Natural killer cell (primary cell): ENCODE results near the gene TPH2. TPM values are rescaled to one million over a fixed set of nuclear protein-coding genes. Genes with fewer than 3 reads are reported as not detected.

Experiments used
- ATAC-seq, 3 donors: fragments of 150-1000 bp in 2 of 3; fragments of 200-7000 bp in 1 of 3; cut with Tn5 transposase; 1 replicate in 1 of 3; 2 replicates in 2 of 3; pipeline ENCODE4 v1.10.0; 2021; ENCODE audit warnings: mild to moderate bottlenecking in 2 of 3, moderate library complexity in 2 of 3
- DNase-seq, 2 donors: peaks; one replicate each; pipeline versions ENCODE4 v3.0.0 to v3.0.0-alpha.2; 2013 to 2021; ENCODE audit warnings: mixed read lengths in 1 of 2
- H3K27ac ChIP-seq: one replicate; pipeline ENCODE4 v1.5.1; 2013; ENCODE audit warnings: mild to moderate bottlenecking, low read length
- H3K27me3 ChIP-seq: one replicate; pipeline ENCODE4 v1.6.1; 2013; ENCODE audit warnings: low read length; ENCODE audit not compliant: control insufficient read depth, insufficient read depth
- H3K36me3 ChIP-seq: one replicate; pipeline ENCODE4 v1.6.1; 2013; ENCODE audit warnings: low read length; ENCODE audit not compliant: control insufficient read depth, insufficient read depth
- H3K4me1 ChIP-seq: one replicate; pipeline ENCODE4 v1.6.1; 2013; ENCODE audit warnings: low read length; ENCODE audit not compliant: control insufficient read depth, insufficient read depth
- H3K4me3 ChIP-seq: one replicate; pipeline ENCODE4 v1.5.1; 2013; ENCODE audit warnings: low read length
- H3K9me3 ChIP-seq: one replicate; pipeline ENCODE4 v1.6.1; 2013; ENCODE audit warnings: low read length; ENCODE audit not compliant: control insufficient read depth, insufficient read depth
- H3K27ac Mint-ChIP-seq, 2 donors: one replicate each; pipeline ENCODE4 v1.8.0; 2022; ENCODE audit warnings: mild to moderate bottlenecking in 2 of 2, mixed read lengths in 2 of 2, moderate library complexity in 1 of 2
- H3K27me3 Mint-ChIP-seq, 2 donors: one replicate each; pipeline ENCODE4 v1.8.0; 2022; ENCODE audit warnings: low read depth in 2 of 2, mixed read lengths in 2 of 2
- H3K36me3 Mint-ChIP-seq: one replicate; pipeline ENCODE4 v1.8.0; 2022; ENCODE audit warnings: mixed read lengths
- H3K4me1 Mint-ChIP-seq, 2 donors: one replicate each; pipeline ENCODE4 v1.8.0; 2022; ENCODE audit warnings: mixed read lengths in 2 of 2
- H3K4me3 Mint-ChIP-seq: one replicate; pipeline ENCODE4 v1.8.0; 2022; ENCODE audit warnings: mild to moderate bottlenecking, moderate library complexity, mixed read lengths
- H3K9me3 Mint-ChIP-seq, 2 donors: one replicate each; pipeline ENCODE4 v1.8.0; 2022; ENCODE audit warnings: mixed read lengths in 2 of 2
- WGBS: methylation state at CpG from one replicate; pipeline ENCODE4 v1.1.7; 2013; ENCODE audit warnings: missing lambda C conversion rate; ENCODE audit not compliant: insufficient coverage; 5-methylcytosine and 5-hydroxymethylcytosine counted together
- intact Hi-C: fragments of 100-400 bp; cut with micrococcal nuclease; formaldehyde crosslinking; loops from one replicate; pipeline ENCODE4 v1.14.2; 2022
- total RNA-seq, 4 donors: library from RNA; stranded (reverse); fragments of 120-200 nt in 1 of 4; gene quantifications; one replicate each; pipeline versions ENCODE4 v1.2.3 to v1.2.4, GENCODE V29; 2013 to 2022
- TF ChIP-seq, protein P1 (sequence below): fragments of 200-600 bp; IDR thresholded peaks from one replicate; pipeline ENCODE4 v1.8.0; 2022; ENCODE audit warnings: antibody characterized with exemption

The TPH2 gene
- total RNA-seq, 3 donors from 2014 or later (not counting 1 experiment from before 2014, with no cell fraction given), result not detected

DNA sequence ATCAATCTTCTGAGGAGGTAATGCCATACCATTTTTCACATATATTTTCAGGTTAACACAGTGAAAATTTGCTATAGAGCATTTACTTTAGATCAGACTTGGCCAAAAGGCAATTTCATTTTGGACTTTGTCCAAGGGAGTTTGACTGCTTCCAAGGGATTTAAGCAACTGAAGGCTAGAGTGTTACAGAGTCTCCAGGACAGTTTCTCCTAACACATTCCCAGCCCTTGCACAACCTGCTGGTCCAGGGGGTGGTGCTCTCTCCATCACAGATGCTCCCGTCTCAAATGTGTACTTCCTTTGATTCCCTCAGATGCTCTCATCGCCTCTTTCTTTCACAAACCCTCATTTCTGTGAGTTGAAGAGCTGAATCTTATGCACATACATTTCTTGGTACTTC is 143.1 kb downstream of the TPH2 start:
- Histone ChIP-seq H3K4me3 (no peak overlapping the region), H3K27ac (no peak overlapping the region), H3K9me3 (no peaks in the 10 kb centered on the region), H3K27me3 (no peaks in the 10 kb centered on the region), H3K36me3 (no peaks in the 10 kb centered on the region), H3K4me1 (no peaks in the 10 kb centered on the region)
- Mint-ChIP-seq H3K4me1 (no peaks in the 10 kb centered on the region), H3K9me3 (peaks cover 6 to 8% of the 10 kb centered on the region in 2 donors), H3K27me3 (no peaks in the 10 kb centered on the region), H3K36me3 (no peaks in the 10 kb centered on the region), H3K27ac (no peak overlapping the region), H3K4me3 (no peak overlapping the region)
- intact Hi-C loops, result no loop called here
- DNase-seq (no peak), ATAC-seq (no peak)
- TF ChIP-seq, protein P1, sequence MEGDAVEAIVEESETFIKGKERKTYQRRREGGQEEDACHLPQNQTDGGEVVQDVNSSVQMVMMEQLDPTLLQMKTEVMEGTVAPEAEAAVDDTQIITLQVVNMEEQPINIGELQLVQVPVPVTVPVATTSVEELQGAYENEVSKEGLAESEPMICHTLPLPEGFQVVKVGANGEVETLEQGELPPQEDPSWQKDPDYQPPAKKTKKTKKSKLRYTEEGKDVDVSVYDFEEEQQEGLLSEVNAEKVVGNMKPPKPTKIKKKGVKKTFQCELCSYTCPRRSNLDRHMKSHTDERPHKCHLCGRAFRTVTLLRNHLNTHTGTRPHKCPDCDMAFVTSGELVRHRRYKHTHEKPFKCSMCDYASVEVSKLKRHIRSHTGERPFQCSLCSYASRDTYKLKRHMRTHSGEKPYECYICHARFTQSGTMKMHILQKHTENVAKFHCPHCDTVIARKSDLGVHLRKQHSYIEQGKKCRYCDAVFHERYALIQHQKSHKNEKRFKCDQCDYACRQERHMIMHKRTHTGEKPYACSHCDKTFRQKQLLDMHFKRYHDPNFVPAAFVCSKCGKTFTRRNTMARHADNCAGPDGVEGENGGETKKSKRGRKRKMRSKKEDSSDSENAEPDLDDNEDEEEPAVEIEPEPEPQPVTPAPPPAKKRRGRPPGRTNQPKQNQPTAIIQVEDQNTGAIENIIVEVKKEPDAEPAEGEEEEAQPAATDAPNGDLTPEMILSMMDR, result no peak
- WGBS, result 89% methylated on average over 2 of the region's 2 CpGs

Other genes with a start within 250 kb of the TPH2 start
- 10 to 100 TPM; 62.5 to 84.9 (median 68.7) TPM for gene RAB21, start 184.0 kb upstream of the TPH2 start, total RNA-seq
- 10 to 100 TPM; 52.7 to 65.1 (median 61.6) TPM for gene TBC1D15, start 99.1 kb upstream of the TPH2 start, total RNA-seq